SU-DHL-6 (cell line): ENCODE results near the gene ASCC3.
A peak's percentile ranks its signal among the peaks of the same experiment; 100 is the strongest.

Source experiments
- H2AFZ ChIP-seq: fragments of 200-600 bp; sonication (generic); 2 replicates; pipeline ENCODE4 v1.6.1; 2014; ENCODE audit warnings: low read depth, mild to moderate bottlenecking, moderate library complexity, mixed read lengths, antibody characterized with exemption, low read length; ENCODE audit not compliant: severe bottlenecking
- H3F3A ChIP-seq: fragments of 200-600 bp; shearing (Covaris generic); 2 replicates; pipeline ENCODE4 v1.6.0; 2016; ENCODE audit warnings: antibody characterized with exemption, mild to moderate bottlenecking; ENCODE audit not compliant: insufficient read depth
- H3K27ac ChIP-seq: fragments of 200-600 bp; sonication (generic); 2 replicates; pipeline ENCODE4 v1.5.1; 2016; ENCODE audit warnings: low read depth, mild to moderate bottlenecking, low read length, moderate library complexity, mixed read lengths
- H3K27me3 ChIP-seq: fragments of 200-600 bp; sonication (generic), shearing (Covaris generic); 2 replicates; pipeline ENCODE4 v1.6.0; 2014; ENCODE audit warnings: mild to moderate bottlenecking, low read length
- H3K36me3 ChIP-seq: fragments of 200-600 bp; sonication (generic); 2 replicates; pipeline ENCODE4 v1.6.1; 2014; ENCODE audit warnings: mild to moderate bottlenecking, low read length, mixed read lengths
- H3K4me2 ChIP-seq: fragments of 300-600, 200-600 bp; shearing (Covaris generic), sonication (generic); 2 replicates; pipeline ENCODE4 v1.6.0; 2014; ENCODE audit warnings: low read length, low read depth, mild to moderate bottlenecking; ENCODE audit not compliant: poor library complexity, severe bottlenecking
- H3K4me3 ChIP-seq: fragments of 200-600 bp; sonication (generic); 2 replicates; pipeline ENCODE4 v1.5.1; 2014; ENCODE audit warnings: antibody characterized with exemption, low read length, mild to moderate bottlenecking, mixed read lengths; ENCODE audit not compliant: insufficient read depth, poor library complexity, severe bottlenecking
- H3K79me2 ChIP-seq: fragments of 200-600 bp; sonication (generic); 2 replicates; pipeline ENCODE4 v1.6.1; 2014; ENCODE audit warnings: mild to moderate bottlenecking, low read length, moderate library complexity; ENCODE audit not compliant: insufficient read depth
- H3K9ac ChIP-seq: fragments of 200-600 bp; sonication (generic); 2 replicates; pipeline ENCODE4 v1.7.0; 2014; ENCODE audit warnings: mild to moderate bottlenecking, low read length
- H3K9me2 ChIP-seq: fragments of 200-600 bp; sonication (generic); replicated peaks from 2 replicates; pipeline ENCODE4 v1.6.1; 2014; ENCODE audit warnings: low read length; ENCODE audit not compliant: insufficient read depth
- H3K9me3 ChIP-seq: fragments of 200-600 bp; sonication (generic); 2 replicates; pipeline ENCODE4 v1.6.1; 2014; ENCODE audit warnings: low read length, mixed read lengths; ENCODE audit not compliant: insufficient read depth
- H4K20me1 ChIP-seq: fragments of 200-600 bp; sonication (generic); 2 replicates; pipeline ENCODE4 v1.6.1; 2014; ENCODE audit warnings: low read depth, mild to moderate bottlenecking, antibody characterized with exemption, low read length, moderate library complexity, mixed read lengths
- EZH2phosphoT487 ChIP-seq: fragments of 200-600 bp; sonication (generic), shearing (Covaris generic); conservative IDR thresholded peaks from 2 replicates; pipeline ENCODE4 v1.6.1; 2018; ENCODE audit warnings: mild to moderate bottlenecking, antibody characterized with exemption, low read length, moderate library complexity, mixed read lengths
- TF ChIP-seq, protein P1 (sequence below): fragments of 200-600 bp; sonication (generic); IDR thresholded peaks from one replicate; pipeline ENCODE4 v1.5.1; 2017; ENCODE audit warnings: antibody characterized with exemption, mild to moderate bottlenecking, low read length, moderate library complexity; ENCODE audit not compliant: insufficient read depth, poor library complexity, severe bottlenecking

ASCC3 gene

DNA sequence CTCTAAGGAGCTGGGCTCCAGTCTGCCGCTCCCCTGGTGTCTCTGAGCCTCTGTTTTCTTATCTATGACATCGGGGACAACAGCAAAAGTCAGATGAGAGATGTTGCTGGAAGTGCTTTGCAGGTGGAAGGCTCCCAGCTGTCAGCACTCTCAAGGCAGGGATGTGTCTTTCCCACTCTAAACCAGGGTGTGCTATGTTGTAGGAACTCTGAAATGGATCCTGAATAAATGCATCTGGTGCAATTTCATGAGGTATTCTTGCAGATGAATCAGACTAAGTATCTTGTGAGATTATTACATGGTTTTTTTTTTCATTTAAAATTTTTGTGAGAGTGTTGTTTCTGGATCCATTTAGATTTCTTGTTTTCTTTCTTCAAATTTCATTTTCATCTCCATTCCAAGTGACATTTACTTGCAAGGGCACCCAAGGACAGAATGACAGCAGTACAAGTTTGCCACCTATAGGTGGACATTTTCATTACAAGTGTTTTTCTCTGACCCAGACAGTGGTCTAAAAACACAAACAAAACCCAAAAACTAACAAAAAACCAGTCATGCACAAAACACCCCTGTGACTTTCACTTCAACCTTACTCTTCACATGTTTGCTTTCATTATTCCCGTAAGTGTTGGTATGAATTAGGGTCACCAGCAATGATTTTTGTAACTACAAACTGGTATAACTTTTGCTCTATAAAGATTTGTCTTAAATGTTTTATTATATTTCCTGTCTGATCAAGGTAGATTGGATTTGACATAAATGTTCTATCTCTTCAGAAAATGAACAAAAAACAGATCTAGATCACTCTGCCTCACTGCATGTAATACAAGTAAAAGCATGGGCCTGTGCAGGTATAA is 401.7 kb downstream of the ASCC3 start:
- Histone ChIP-seq H2AFZ (no peak overlapping the region), H4K20me1 (no peaks in the 10 kb centered on the region), H3K9me3 (no peaks in the 10 kb centered on the region), H3K27ac (peak overlapping the region; percentile 80), H3K79me2 (no peaks in the 10 kb centered on the region), H3K4me3 (no peak overlapping the region), H3K4me2 (peak overlapping the region; percentile 29), H3K36me3 (no peaks in the 10 kb centered on the region), H3K27me3 (no peaks in the 10 kb centered on the region), H3K9ac (peak overlapping the region; percentile 47), H3K9me2 (no peaks in the 10 kb centered on the region), H3F3A (peaks cover 12% of the 10 kb centered on the region; the same call in 1 of the 2 replicates)
- TF ChIP-seq, protein P1, sequence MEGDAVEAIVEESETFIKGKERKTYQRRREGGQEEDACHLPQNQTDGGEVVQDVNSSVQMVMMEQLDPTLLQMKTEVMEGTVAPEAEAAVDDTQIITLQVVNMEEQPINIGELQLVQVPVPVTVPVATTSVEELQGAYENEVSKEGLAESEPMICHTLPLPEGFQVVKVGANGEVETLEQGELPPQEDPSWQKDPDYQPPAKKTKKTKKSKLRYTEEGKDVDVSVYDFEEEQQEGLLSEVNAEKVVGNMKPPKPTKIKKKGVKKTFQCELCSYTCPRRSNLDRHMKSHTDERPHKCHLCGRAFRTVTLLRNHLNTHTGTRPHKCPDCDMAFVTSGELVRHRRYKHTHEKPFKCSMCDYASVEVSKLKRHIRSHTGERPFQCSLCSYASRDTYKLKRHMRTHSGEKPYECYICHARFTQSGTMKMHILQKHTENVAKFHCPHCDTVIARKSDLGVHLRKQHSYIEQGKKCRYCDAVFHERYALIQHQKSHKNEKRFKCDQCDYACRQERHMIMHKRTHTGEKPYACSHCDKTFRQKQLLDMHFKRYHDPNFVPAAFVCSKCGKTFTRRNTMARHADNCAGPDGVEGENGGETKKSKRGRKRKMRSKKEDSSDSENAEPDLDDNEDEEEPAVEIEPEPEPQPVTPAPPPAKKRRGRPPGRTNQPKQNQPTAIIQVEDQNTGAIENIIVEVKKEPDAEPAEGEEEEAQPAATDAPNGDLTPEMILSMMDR = peak; percentile 47
- TF ChIP-seq EZH2phosphoT487 = no peak

DNA sequence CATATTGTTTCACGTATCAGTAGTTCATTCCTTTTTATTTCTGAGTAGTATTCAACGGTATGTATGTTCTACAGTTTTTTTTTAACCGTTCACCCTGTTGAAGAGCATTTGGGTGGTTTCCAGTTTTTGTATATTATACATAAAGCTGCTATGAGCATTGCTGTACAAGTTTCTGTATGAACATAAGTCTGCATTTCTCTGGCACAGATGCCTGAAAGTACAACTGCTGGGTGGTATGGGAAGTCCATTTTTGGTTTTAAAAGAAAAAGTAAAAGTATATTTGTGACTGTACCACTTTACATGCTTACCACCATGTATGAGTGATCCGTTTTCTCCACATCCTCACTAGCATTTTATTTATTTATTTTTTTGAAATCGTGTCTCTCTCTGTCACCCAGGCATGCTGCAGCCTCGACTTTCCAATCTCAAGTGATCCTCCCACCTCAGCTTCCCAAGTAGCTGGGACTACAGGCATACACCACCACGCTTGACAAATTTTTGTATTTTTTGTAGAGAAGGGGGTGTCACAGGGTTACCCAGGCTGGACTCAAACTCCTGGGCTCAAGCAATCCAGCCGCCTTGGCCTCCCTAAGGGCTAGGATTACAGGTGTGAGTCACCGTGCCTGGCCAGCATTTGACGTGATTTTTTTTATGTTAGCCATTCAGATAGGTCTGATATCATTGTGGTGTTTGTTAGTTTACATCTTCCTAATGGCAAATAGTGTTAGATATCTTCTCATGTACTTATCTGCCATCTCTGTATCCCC is 405.4 kb downstream of the ASCC3 start:
- H3K9me2 ChIP-seq = no peaks in the 10 kb centered on the region
- no peak overlapping the region for H3K9ac ChIP-seq
- peaks cover 20% of the 10 kb centered on the region; the same call in 1 of the 2 replicates for H3F3A ChIP-seq
- no peaks in the 10 kb centered on the region for H3K79me2 ChIP-seq
- H3K27me3 ChIP-seq = no peaks in the 10 kb centered on the region
- H3K9me3 ChIP-seq = no peaks in the 10 kb centered on the region
- H4K20me1 ChIP-seq = no peaks in the 10 kb centered on the region
- peak overlapping the region; percentile 57 for H3K27ac ChIP-seq
- H3K4me3 ChIP-seq = no peak overlapping the region
- H2AFZ ChIP-seq = peak overlapping the region; percentile 29
- peak overlapping the region; percentile 27 for H3K4me2 ChIP-seq
- TF ChIP-seq EZH2phosphoT487 = no peak
- TF ChIP-seq, protein P1 = no peak
- H3K36me3 ChIP-seq = no peaks in the 10 kb centered on the region

DNA sequence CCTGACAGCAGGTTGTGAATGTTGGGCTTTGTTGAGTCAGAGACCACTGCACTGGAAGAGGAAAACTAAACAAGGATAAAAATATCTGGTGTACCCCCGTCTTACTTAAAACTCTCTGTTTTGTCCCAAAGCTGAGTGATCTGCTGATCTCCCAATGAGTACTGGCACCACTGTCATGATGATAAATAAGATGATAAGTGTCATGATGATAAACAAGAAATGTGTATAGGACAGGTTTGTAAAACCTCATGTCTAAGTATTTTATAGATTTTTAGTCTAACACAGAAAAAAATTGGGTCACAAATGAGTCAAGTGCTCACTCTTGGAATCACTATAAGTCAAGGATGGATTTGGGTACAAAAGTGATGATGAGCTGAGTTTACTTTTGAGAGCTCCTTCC is 407.9 kb downstream of the ASCC3 start:
- Histone ChIP-seq H4K20me1 (no peaks in the 10 kb centered on the region), H3K4me2 (peak overlapping the region; percentile 35), H3K4me3 (no peak overlapping the region), H3K79me2 (no peaks in the 10 kb centered on the region), H3K27ac (peak overlapping the region; percentile 80), H3K36me3 (no peaks in the 10 kb centered on the region), H3F3A (peaks cover 12% of the 10 kb centered on the region; the same call in 1 of the 2 replicates), H3K27me3 (no peaks in the 10 kb centered on the region), H2AFZ (no peak overlapping the region), H3K9me3 (no peaks in the 10 kb centered on the region), H3K9me2 (no peaks in the 10 kb centered on the region), H3K9ac (peak overlapping the region; percentile 36)
- TF ChIP-seq, protein P1 = no peak
- TF ChIP-seq EZH2phosphoT487 = no peak
